NCI-H226 (cell line): ENCODE results near the gene RMND5B.
"Not testable (repeated sequence)": the region's sequence is repeated elsewhere in the genome, so short reads cannot be mapped to it uniquely, and the experiment has no call there.

Experiments
- DNase-seq: peaks from one replicate; pipeline ENCODE4 v3.0.0-alpha.2; 2015

Gene RMND5B

GRCh38 chr5:178114325-178115135, 16.3 kb upstream of the RMND5B start:
- DNase-seq, result no peak

- no peak for DNase-seq
Observed at GRCh38 chr5:178115136-178115813, 15.5 kb upstream of the RMND5B start.

- DNase-seq, result no peak
Observed at GRCh38 chr5:178115814-178116142, 15.0 kb upstream of the RMND5B start.

- no peak for DNase-seq
Observed at GRCh38 chr5:178116143-178116885, 14.5 kb upstream of the RMND5B start.

GRCh38 chr5:178117923-178118701, 12.7 kb upstream of the RMND5B start:
- no peak for DNase-seq

- DNase-seq, result no peak
Observed at GRCh38 chr5:178119915-178120606, 10.8 kb upstream of the RMND5B start.

- DNase-seq, result peak; percentile 27
Observed at GRCh38 chr5:178120607-178121357, 10.0 kb upstream of the RMND5B start.

- no peak for DNase-seq
Observed at GRCh38 chr5:178121391-178122276, 9.2 kb upstream of the RMND5B start.

GRCh38 chr5:178122346-178122745, 8.5 kb upstream of the RMND5B start:
- DNase-seq, result no peak

GRCh38 chr5:178123094-178123965, 7.5 kb upstream of the RMND5B start:
- DNase-seq, result no peak

- no peak for DNase-seq
Observed at GRCh38 chr5:178123966-178124925, 6.6 kb upstream of the RMND5B start.

GRCh38 chr5:178125253-178125906, 5.4 kb upstream of the RMND5B start:
- no peak for DNase-seq

GRCh38 chr5:178126556-178126955, 4.3 kb upstream of the RMND5B start:
- DNase-seq, result no peak

GRCh38 chr5:178127300-178128009, 3.4 kb upstream of the RMND5B start:
- peak; percentile 16 for DNase-seq

- no peak for DNase-seq
Observed at GRCh38 chr5:178129296-178129695, 1.5 kb upstream of the RMND5B start.

GRCh38 chr5:178130234-178130575, 609 bp upstream of the RMND5B start:
- not testable (repeated sequence) for DNase-seq

GRCh38 chr5:178131446-178131996, 707 bp downstream of the RMND5B start:
- no peak for DNase-seq
